ENCODE results near the gene PAAF1.

GRCh38 chr11:73913472-73913871, 36.7 kb downstream of the PAAF1 start:
- TF ChIP-seq ZNF274 (IDR thresholded peaks at IDR 0.05; ENCODE audit: low read depth, low read length): no peak
- TF ChIP-seq SUZ12 (IDR thresholded peaks at IDR 0.05; ENCODE audit: extremely low read depth, insufficient read depth, insufficient read length): no peak
